ENCODE data around the gene NPHP4. TPM values are rescaled to one million over a fixed set of nuclear protein-coding genes. Genes with fewer than 3 reads are reported as not detected.

Gene NPHP4
- polyA plus RNA-seq, 1 of the 3 experiments (the other 2 are of a cell fraction) = 7.0 TPM

- Histone ChIP-seq H3K4me2 (no peak overlapping the region), H3K27ac (ENCODE audit: low read depth in 2 of 2, low read length in 1 of 2) (no peak overlapping the region), H3F3A (replicated peaks; ENCODE audit: insufficient read depth) (no peaks in the 10 kb centered on the region), H3K9ac (no peak overlapping the region), H3K36me3 (replicated peaks in 1 of 2; ENCODE audit: control insufficient read depth in 1 of 2, insufficient read depth in 2 of 2, low read length in 1 of 2) (no peaks in the 10 kb centered on the region), H2AFZ (ENCODE audit: low read depth) (no peak overlapping the region), H3K4me3 (ENCODE audit: low read depth in 2 of 2, low read length in 1 of 2) (no peak overlapping the region), H3K27me3 (ENCODE audit: insufficient read depth) (no peaks in the 10 kb centered on the region), H4K20me1 (ENCODE audit: insufficient read depth) (no peaks in the 10 kb centered on the region), H3K79me2 (ENCODE audit: insufficient read depth) (no peaks in the 10 kb centered on the region), H3K9me2 (no peaks in the 10 kb centered on the region), H3K4me1 (ENCODE audit: control insufficient read depth in 1 of 2, insufficient read depth in 2 of 2, low read depth in 1 of 2, low read length in 1 of 2) (no peaks in the 10 kb centered on the region; a peak in 1 of 4 replicates), H3K9me3 (no peaks in the 10 kb centered on the region)
- 24% methylated on average over 12 of the region's 12 CpGs for WGBS (ENCODE audit: low lambda C conversion rate)
- POLR2A ChIA-PET = no interaction called here
- CTCF ChIA-PET = interaction anchor here (1.0 kb wide), 1 partner anchor 1165 kb away, joined by 4 read pairs; no protein-coding TSS in a partner anchor
- no peak for TF ChIP-seq EP300 (IDR thresholded peaks at IDR 0.05; ENCODE audit: borderline replicate concordance in 1 of 2, low read depth in 1 of 2, low read length in 1 of 2)
- no peak for TF ChIP-seq GATA2 (CRISPR knock-in tag; IDR thresholded peaks at IDR 0.05)
- no peak for TF ChIP-seq POLR2AphosphoS5 (IDR thresholded peaks at IDR 0.05; ENCODE audit: low read depth, low read length)
- no peak for TF ChIP-seq RAD21 (IDR thresholded peaks at IDR 0.05; ENCODE audit: low read length)
- TF ChIP-seq TCF12 (IDR thresholded peaks at IDR 0.05) = no peak
- no peak for TF ChIP-seq USF1 (IDR thresholded peaks at IDR 0.05; ENCODE audit: borderline replicate concordance, low read depth)
- no peak for TF ChIP-seq RCOR1 (IDR thresholded peaks at IDR 0.05; ENCODE audit: low read length)
- DNase-seq = no peak
Measured at GRCh38 chr1:5821540-5822176, 170.6 kb downstream of the NPHP4 start.

- Histone ChIP-seq H4K20me1 (ENCODE audit: insufficient read depth) (no peaks in the 10 kb centered on the region), H3K27me3 (ENCODE audit: insufficient read depth) (no peaks in the 10 kb centered on the region), H3K4me2 (no peak overlapping the region), H3K36me3 (replicated peaks in 1 of 2; ENCODE audit: control insufficient read depth in 1 of 2, insufficient read depth in 2 of 2, low read length in 1 of 2) (no peaks in the 10 kb centered on the region), H3K27ac (ENCODE audit: low read depth in 2 of 2, low read length in 1 of 2) (no peak overlapping the region), H3K9me2 (no peaks in the 10 kb centered on the region), H3K4me3 (ENCODE audit: low read depth in 2 of 2, low read length in 1 of 2) (no peak overlapping the region), H3K9ac (no peak overlapping the region), H3K9me3 (no peaks in the 10 kb centered on the region), H3K4me1 (ENCODE audit: control insufficient read depth in 1 of 2, insufficient read depth in 2 of 2, low read depth in 1 of 2, low read length in 1 of 2) (no peaks in the 10 kb centered on the region; a peak in 1 of 4 replicates), H2AFZ (ENCODE audit: low read depth) (no peak overlapping the region), H3F3A (replicated peaks; ENCODE audit: insufficient read depth) (no peaks in the 10 kb centered on the region), H3K79me2 (ENCODE audit: insufficient read depth) (no peaks in the 10 kb centered on the region)
- ChIA-PET POLR2A (no interaction called here), CTCF (interaction anchor here (1.9 kb wide), 1 partner anchor 1164 kb away, joined by 6 read pairs; no protein-coding TSS in a partner anchor)
- no peak for DNase-seq
- TF ChIP-seq MXI1 (IDR thresholded peaks at IDR 0.05; ENCODE audit: low read depth, low read length) = no peak
- WGBS (ENCODE audit: low lambda C conversion rate) = 55% methylated on average over 4 of the region's 10 CpGs
Measured at GRCh38 chr1:5820026-5820421, 172.2 kb downstream of the NPHP4 start.

GRCh38 chr1:5819391-5820025 is 172.7 kb downstream of the NPHP4 start:
- Histone ChIP-seq H3K9me3 (no peaks in the 10 kb centered on the region), H3K36me3 (replicated peaks in 1 of 2; ENCODE audit: control insufficient read depth in 1 of 2, insufficient read depth in 2 of 2, low read length in 1 of 2) (no peaks in the 10 kb centered on the region), H3K4me2 (no peak overlapping the region), H2AFZ (ENCODE audit: low read depth) (no peak overlapping the region), H3K27me3 (ENCODE audit: insufficient read depth) (no peaks in the 10 kb centered on the region), H4K20me1 (ENCODE audit: insufficient read depth) (no peaks in the 10 kb centered on the region), H3F3A (replicated peaks; ENCODE audit: insufficient read depth) (no peaks in the 10 kb centered on the region), H3K4me1 (ENCODE audit: control insufficient read depth in 1 of 2, insufficient read depth in 2 of 2, low read depth in 1 of 2, low read length in 1 of 2) (no peaks in the 10 kb centered on the region; a peak in 1 of 4 replicates), H3K79me2 (ENCODE audit: insufficient read depth) (no peaks in the 10 kb centered on the region), H3K27ac (ENCODE audit: low read depth in 2 of 2, low read length in 1 of 2) (no peak overlapping the region), H3K9ac (no peak overlapping the region), H3K9me2 (no peaks in the 10 kb centered on the region), H3K4me3 (ENCODE audit: low read depth in 2 of 2, low read length in 1 of 2) (no peak overlapping the region)
- POLR2A ChIA-PET = no interaction called here
- DNase-seq = no peak
- CTCF ChIA-PET = interaction anchor here (1.9 kb wide), 1 partner anchor 1163 kb away, joined by 6 read pairs; no protein-coding TSS in a partner anchor
- TF ChIP-seq MXI1 (IDR thresholded peaks at IDR 0.05; ENCODE audit: low read depth, low read length) (no peak), ZBTB33 (IDR thresholded peaks at IDR 0.05; ENCODE audit: borderline replicate concordance, low read depth) (no peak), POLR2AphosphoS5 (IDR thresholded peaks at IDR 0.05; ENCODE audit: low read depth, low read length) (no peak), IRF3 (IDR thresholded peaks at IDR 0.05; ENCODE audit: low read depth, low read length) (no peak), RFX5 (IDR thresholded peaks at IDR 0.05; ENCODE audit: low read length) (no peak), FOSL2 (IDR thresholded peaks at IDR 0.05; ENCODE audit: borderline replicate concordance, low read depth) (no peak), JUND (IDR thresholded peaks at IDR 0.05) (no peak), MAX (IDR thresholded peaks at IDR 0.05; ENCODE audit: low read depth) (no peak), SIN3A (IDR thresholded peaks at IDR 0.05; ENCODE audit: borderline replicate concordance, low read depth, low read length) (no peak)
- 42% methylated on average over 7 of the region's 9 CpGs for whole genome bisulfite sequencing (ENCODE audit: low lambda C conversion rate)
